Inflammatory macrophage treated with lipopolysaccharide for 1 hour (primary cell): ENCODE measurements around the gene WNT3A.

Experiments used
- DNase-seq, 2 donors: peaks; one replicate each; pipeline ENCODE4 v3.0.0-alpha.2; 2020 to 2022

The WNT3A gene

DNA sequence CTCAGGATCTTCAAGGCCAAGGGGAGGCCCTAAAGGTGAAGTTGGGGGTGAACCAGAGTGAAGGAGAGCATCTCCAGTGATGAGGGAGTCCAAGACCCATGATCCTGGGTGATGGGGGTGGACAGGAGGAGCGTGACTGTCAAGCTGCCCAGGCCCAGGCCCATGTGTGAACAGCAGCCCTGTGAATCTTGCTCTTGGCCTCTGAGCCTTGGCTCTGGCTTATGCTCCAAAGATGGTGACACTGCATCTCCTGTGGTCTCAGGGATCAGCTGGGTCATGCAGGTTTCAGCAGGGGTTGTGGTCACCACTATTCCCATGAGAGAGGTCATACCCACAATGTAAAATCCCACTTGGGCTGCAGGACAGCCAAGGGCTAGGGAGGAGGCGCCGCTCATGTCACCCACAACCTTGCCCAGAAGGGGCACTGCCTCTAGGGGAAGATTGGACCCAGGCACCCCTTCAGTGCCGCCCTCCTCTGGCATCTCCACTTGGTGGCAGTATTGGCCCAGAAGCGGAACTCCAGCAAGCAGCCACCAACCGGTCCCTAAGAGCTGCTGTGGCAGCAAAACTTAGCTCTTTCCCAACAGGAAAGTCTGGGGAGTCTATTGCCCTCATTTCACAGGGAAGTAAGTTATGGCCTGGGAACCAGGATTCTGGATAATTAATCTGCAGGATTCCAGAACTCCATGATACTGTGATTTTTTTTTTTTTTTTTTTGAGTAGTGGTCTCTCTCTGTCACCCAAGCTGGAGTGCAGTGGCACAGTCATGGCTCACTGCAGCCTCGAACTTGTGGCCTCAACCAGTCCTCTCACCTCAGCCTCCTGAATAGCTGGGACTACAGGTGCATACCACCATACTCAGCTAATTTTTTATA is 7.5 kb upstream of the WNT3A start:
- peak; percentile 76 to 83 for DNase-seq

DNA sequence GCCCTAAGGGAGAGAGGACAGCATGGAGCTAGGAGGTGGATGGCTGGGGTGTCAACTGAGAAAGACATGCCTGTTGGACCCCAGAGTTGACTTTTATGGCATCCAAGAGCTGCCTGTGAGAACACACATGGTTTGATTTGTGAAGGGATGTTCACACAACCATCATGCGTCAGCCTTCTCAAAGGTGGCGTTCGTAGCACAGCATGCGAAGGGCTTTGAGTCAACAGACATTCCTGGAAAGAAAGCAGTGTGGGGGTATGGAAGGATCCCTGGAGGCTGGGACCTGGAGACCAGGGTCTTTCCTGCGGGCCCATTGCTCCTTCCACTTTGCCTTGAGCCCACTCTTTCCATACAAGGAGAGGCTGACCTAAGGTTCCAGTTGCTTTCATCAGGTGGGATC is 6.4 kb upstream of the WNT3A start:
- no peak for DNase-seq

DNA sequence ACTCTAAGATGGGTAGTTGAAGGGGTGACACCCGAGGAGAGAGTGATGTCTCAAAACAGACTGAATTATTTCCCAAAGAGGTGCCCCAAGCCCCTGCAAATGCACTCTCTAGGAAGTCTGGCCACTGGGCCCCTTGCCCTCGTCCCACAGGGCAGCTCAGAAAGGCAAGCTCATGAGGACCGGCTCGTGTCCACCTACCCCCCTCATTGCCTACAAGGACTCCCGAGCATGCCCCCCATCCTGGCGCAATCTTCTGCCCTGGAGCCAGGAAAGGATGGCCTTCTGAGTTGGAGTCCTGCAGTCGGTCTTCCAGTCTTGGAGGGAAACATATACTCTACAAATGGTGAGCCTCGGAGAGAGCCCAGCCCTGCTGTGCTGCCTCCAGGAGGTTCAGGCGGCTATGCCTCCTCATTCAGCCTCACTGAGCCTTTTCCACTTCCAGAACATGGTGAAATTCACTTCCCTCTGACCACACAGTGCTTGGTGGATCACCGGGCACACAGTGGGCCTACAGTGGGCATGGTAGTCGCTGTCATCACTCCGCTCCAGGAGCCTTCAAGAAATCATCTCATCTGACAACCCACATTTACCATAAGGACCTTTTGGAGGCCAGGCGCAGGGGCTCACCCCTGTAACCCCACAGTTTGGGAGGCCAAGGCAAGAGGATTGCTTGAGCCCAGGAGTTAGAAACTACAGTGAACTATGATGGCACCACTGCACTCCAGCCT is 5.8 kb upstream of the WNT3A start:
- no peak for DNase-seq

DNA sequence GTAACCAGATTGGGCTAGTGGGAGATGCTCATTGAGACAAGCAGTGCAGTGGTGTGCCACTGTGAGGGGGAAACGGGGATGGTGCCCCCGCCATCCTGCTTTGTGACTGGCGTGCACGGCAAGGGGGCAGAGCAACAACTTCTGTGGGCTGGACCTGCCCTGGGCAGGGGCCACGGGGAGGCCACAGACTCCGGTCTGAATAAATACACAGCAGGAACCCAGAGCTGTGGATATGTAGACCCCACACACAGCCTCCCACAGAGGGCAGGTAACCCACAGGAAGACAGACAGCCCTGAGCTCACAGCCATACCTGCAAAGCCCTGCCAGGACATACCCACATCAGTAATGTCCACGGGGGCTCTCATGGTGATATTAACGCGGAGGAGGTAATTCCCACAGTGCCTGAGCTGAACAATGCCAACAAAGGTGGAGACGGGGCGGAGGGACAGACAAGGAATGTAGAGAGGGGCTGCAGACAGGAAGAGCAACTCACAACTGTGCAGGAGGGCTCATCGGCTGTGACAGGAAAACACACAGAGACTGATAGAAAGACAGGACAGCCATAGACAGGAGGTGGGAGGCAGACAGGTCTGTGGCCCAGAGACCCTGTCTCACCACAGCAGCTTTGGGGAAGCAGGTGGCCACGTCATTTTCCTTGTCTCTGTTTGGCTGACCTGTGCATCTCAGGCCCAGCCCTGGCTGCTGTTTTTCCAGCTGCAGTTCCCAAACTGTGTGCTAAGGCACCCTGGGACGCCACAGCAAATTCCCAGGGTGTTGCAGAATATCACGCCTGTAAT is 4.9 kb upstream of the WNT3A start:
- no peak for DNase-seq

DNA sequence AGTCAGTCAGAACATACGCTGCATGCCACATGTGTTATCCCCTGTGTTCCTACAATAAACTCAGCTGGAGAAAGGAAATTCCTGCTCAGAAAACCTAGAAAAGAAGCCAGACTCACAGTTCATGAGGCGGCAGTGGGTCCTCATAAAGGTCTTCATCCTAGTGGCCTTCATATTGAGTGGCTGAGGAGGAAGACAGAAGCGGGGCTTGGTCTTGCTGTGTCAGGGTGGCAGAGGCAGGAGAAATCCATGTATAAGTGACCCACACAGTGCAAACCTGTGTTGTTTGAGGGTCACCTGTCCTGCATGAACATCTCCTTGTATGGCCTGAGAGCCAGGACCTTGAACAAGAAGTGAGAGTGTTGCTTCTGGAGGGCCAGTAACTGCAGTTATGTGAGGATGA is 4.0 kb upstream of the WNT3A start:
- no peak for DNase-seq

DNA sequence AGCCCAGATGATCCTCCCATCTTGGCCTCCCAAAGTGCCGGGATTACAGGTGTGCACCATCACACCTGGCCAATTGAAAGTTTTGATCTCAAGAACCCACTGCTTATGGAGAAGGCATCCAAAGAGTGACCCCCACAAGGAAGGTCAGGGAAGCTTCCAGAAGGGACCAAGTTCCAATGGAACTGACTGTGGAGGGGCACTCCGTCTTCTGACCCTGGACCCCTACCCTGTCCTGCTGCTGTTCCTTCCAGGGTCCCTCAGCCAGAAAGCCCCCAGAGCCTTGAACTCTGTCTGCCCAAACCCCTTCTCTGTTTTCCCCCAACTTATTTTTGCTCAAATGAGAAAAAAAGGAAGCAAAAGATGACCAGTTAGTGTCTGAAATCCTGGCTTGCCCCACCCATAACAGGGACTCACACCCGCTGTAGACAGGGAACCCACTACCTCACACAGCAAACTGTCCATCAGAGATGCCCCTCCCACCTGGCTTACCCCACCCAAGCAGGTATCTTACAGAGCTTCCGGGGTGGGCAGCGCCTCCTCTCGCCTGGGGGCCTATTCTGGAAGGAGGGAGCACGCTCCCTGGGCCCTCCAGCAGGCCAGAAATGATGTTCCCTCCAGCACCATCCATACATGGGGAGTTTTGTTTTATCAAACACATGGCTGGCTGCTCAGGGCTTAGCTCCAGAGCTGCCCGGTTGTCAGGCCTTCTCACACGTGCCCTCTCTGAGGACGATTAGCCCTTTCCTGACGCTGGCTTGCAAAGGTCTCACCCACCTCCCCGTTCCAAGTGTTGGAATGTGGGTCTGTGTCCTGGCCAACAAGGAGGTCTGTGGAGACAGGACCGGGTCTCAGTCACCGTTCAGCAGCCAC is 3.1 kb upstream of the WNT3A start:
- DNase-seq, result no peak

DNA sequence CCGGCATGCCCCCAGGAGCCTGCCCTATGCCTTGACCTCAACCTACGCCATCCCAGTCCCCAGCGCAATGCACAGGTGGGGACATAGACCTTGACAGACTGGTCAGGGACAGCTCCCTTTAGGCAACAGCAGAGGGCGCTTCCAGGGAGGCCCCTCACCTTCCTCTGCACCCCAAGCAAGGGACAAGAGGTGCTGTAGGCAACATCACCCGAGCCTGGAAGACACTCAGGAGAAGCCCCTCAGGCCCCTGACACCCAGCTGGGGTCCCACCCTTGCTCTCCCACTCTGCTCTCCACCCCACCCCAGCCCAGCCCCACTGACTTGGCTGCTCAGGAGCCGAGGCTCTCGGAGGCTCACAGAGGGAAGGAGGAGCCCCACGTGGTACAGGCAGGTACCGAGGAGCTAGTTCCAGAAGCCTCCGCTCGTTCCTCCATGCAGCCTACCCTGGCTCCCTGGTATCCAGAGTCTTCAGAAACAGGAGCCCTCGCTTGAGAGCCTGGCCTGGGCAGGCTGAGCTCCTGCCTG is 2.4 kb upstream of the WNT3A start:
- DNase-seq, result no peak

DNA sequence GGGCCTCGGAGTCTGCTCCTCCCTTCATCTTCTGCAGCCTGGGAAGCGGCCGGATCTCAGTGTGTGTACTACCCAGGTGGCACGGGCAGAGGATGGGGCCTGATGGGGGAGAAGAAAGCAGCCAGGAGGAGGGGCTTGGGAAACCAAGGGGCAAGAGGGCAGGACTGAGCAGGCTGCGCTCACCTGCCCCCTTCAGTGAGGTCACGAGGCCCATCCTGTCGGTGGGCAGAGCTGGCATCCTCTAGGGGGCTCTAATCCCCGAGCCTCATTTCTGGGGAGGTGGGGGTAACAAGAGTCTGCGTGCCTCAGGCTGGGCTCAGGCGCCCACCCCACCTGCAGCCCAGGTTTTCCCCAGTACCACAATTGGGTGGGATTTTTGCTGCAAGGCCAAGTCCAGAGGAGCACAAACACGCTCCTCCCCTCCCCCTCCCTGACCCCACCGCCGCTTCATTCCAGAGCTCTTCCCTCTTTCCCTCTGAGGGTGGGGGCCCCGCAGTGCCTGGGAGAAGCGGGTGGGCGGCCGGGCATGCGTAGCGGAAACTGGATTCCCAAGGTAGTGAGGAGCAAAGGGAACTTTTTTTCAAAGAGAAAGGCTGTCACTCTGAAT is 1.8 kb upstream of the WNT3A start:
- no peak for DNase-seq

DNA sequence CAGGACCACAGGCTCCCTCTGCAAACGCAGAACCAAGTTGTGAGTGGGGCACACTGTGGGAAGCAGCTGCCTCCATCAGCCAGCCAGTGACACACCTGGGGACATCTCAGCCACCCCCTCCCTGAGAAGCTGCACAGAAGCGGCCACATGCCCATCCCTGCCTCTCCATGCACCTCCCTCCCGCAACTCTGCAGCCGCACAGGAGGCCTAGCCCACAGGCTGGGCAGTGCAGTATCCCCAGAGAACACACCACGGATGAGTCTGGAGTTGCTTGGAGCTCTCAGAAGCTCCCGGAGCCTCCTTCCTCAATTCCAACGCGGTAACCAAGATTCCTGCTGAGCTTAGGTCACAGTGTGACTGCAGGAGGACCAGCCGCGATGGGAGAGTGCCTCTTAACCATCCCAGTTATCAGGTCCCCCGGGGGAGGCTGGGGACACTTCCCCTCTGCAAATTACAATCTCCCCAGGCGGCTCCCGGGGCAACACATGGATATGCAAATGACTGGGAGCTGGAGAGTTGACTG is 1.2 kb upstream of the WNT3A start:
- no peak for DNase-seq

DNA sequence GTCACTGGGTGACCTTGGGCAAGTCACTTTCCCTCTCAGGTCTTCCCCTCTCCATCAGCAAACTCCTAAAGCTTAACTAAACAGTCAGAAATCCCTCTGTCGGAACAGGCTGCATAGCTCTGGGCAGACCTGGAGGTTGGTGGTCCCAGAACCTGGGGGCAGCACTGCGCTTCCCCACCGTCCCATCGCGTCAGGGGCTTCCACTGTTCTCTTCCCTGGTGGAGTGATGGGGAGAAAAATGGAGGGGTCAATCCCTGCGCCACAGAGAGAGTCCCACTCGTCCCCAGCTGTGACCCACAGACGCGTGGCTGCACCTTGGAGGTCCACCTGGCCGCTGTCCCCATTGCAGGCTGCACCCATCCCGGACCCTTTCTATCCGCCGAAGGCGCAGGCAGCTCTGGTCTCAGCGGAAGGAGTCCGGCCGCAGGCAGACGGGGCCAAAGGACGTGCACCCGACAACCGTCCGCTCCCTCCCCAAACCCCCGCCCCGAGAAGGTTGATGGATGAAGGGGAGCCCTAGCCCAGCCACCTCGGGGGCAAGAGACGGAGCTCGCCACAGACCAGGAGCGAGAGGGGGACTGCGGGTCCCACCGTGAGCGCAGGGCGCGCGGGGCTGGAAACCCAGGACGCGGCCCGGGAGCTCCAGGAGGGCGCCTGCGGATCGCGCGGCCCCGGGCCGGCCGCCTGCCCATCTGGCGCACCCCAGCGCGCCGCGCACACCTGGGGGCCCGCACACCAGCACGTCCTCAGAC is 588 bp upstream of the WNT3A start:
- DNase-seq, result no peak

DNA sequence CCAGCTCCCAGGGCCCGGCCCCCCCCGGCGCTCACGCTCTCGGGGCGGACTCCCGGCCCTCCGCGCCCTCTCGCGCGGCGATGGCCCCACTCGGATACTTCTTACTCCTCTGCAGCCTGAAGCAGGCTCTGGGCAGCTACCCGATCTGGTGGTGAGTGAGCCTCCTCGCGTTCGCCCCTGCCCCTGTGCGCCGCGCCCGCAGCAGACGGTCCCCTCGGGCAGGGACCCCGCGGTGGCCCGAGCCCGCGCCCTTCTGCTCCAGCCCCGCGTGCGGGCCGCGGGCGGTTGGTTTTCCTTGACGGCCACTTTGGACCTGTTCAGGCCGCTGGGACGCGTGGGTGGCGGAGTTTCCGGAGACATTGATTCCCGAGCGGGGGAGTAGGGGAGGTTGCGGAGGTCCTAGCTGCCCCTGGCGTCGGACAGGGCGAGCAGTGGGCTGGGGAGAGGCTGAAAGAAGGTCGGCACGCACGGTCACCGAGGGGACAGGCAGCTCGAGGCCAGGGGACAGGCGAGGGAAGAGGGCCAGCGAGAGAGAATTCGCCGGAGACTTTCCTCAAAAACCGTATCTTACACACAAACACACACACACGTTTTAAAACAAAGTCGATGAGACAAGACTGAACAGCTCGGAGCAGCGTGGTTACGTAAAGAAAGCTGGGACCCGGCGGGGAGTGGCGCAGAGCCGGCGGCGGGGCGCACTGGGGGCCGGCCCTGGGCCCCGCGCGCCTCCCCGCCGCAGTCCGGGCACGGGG is 427 bp downstream of the WNT3A start:
- DNase-seq, result no peak

DNA sequence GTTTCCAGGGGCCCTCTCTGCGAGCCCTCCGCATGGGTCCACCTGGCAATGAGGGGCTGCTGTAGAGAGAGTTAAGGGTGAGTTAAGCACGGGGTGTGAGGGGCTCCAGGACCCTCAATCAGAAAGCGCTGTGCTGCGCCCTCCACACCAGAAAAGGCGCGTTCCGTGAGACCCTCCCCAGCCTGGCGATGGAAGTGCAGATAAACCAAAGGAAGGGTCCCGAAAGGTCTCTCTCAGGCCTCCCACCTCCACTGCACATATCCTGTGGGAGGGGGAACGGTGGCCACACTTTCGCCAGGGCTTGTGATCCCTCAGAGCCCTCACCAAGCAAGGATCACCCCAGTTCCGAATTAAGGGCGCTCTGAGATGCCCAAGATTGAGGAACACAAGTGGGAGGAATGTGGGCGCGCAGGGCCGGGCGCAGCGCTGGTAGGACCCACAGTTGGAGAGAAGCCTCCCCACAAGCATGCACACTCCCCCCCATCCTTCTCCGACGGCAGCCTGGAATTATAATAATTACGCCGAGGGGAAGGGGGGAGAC is 1.1 kb downstream of the WNT3A start:
- no peak for DNase-seq

DNA sequence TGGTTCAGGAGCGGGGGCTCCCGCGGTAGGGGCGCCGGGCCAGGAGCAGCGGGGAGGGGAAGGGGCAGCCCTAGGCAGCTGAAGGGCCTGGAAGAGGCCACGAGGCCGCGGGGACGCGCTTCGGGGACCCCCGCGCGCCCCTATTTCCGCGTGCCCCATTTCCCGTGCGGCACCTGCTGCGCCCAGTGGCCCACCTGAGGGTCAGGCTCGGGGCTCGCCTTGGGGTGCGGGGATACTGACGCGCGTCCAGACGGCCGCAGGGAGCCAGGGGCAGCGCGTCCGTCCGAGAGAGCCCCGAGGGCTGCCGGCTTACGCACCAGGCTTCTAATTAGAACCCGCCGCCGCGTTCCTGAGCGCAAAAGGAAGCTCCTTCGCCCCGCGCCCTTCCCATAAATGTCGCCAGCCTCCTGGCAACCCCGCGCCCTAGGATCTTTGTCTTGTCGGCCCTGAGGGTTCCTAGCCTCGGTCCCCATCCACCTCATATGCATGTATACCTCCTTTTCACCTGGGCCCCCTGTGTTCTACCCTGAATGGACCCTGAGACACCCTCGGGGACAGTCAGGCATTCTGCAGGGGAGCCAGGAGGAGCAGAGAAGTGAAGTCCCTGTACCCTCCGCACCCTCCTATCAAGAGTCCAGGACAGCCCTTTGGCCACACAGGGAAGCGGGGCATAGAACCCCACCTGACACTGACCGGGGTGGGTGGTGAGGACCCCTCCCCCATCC is 1.8 kb downstream of the WNT3A start:
- no peak for DNase-seq

DNA sequence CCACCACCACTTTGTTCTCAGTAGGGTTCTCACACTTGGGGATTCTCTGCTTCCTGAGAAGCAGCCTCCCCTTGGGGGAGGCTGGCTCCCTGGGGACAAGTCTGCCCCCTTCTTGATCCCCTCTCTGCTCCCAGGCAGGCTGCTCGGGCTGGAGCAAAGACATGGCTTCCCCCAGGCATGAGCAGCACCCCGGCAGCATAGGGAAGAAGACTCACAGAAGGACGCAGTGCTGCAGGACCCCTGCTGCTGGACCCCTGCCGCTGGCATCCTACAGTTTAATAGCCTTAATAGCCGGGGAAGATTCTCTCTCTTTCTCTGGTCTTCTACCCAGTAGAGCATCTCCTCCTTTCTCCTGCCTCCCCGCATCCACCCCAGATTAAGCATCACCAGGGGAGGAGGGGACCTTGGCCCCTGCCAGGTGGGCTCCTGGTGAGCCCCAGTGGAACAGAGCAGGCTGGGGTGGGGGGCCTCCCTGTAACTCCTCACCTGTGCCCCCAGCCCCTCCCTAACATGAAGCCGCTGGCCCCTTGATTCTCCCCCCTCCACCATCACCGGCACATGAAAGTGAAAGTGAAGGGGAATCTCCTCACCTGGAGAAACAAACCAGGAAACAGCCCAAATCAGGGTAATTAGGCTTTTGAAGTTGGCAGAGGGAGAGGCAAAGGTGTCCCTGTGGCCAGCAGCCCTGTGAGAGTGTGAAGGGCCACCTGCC is 2.5 kb downstream of the WNT3A start:
- no peak for DNase-seq

DNA sequence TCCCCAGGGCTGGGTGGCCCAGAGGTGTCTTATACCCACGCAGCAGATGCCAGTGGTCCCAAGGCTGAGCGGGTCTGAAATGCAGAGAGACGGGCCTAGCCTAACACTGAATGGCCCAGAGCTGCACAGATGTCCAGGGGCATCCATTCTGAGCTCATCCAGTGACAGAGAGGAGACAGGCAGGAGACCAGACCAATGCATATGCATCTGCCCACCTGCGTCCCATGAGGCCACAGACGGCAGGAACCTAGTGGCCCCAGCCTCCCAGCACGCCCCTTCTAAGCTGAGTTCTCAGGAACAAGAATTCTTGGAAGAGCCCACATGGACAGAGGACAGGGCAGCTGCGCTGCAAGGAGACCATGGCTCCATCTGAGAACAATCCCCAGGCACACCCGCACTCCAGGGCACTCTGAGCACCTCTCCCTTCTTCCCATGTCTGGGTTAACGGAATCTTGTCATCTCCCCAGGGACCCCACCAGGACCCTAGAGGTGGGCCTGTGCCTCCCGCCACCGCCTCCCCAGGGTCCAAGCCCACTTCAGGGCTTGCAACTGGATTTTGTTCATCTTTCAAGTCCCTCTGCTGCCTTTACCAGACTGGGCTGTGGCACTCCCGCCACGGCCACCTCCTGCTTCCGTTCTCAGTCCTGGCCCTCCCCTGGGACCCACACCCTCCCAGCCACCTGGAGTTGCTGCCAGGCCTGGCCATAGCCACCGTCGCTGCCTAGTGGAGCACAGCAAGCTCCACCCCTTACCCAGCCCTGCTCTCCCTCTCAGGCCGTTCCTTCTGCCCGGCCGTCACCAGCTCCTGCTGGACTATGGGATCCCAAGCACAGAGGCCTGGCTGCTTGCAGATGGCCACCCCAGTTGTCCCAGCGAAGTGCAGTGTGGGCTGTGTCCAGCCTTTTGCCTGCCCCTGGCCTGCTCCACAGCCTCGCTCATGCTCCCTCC is 3.3 kb downstream of the WNT3A start:
- DNase-seq, result no peak

DNA sequence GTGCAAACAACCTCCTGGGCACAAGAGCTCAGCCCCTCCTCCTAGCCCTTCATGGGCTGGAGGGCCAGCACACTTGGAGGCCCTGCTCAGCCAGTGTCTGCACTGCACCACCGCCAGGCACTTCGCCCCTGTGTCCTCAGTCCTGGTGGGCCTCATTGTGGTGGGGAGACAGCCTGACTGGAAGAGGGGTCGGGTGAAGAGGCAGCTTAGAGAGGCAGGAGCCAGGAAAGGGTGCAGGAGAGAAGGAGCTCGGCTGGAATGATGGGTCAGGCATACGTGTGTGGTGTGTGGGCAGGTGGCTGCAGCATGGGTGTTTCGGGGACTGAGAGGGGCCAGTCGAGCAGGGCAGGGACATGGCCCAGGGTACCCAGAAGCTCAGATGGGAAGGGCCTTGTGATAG is 4.1 kb downstream of the WNT3A start:
- no peak for DNase-seq

DNA sequence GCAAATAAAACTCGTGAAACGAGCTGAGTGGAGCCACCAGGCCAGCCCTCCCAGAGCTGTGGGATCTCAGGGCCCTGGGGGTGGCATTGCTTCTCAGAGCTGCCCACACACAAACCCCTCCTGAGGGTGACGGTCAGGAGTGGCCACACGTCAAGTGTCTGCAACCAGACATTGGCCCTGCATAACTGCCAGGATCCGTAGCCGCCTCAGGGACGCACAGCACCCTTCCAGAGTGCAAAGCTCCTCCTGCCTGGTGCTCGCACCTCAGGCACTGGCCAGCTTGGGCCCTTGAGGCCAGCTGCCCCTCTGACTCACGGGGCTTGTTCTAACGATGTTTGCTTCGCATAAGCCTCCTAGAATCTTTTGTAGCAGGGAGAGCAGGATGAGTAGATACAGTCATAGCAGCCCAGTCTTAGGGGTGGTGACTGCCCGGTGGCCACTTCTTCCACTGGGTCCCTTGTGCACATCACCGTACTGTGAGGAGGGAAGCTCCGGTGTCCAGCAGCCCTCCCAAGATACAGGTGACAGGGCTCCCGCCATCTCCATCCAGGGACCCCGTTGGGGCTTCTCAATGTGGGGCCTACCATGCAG is 5.0 kb downstream of the WNT3A start:
- DNase-seq, result no peak
